Measurements from ENCODE around the gene PLIN1.

The PLIN1 gene

DNA sequence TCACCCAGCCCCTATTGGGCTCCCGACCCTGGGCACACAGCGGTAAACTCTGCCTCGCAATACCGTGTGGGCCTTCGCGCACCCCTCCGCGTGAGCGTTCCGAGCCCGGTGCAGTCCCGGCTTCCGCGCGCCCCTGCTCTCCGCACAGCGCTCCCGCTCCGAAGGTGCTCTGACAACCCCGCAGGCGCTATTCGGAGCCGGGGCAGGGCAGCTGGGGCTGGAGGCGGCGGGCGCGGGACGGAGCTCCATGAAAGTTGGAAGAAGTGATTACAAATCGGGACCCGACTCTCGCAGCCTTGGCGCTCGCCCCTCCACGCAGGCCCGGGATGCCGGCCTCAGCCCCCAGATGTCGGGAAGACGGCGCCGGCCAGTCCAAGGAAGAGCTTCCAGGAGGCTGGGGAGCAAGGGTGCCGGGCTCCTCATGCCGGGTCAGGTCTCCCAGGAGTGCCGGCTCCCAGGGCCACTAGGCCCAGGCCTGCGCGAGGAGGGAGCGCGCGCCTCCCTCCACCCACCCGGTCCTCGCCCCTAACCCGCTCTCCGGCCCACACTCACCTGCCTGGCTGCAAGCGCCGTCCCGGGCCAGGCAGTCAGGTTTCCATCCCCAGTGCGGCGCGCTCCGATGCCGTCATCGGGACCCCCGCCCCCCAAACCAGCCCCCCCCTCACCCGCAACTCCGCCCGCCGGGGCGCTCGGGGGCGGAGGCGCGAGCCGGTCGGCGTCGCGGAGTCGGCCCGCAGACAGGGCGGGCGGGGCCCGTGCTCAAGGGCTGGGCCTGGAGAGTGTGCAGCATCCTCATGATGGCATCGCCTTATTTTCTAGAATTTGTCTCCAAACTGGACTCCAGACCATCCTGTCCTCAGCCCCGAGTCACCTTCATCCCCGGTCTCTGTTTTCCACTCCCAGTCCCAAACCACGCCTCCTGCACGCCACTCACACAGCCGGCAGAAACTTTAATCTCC lies 24.0 kb downstream of the PLIN1 start, which contains the start of gene KIF7:
Gene KIF7 (minus strand): TSS at position 621 of the 959 bp plus-strand sequence. CDS start 2,537 bp downstream, outside the sequence.
- DNase-seq, result peak in 1 of 10 donors; percentile 85
- intact Hi-C loops (cut with DNase I), result no loop called here

DNA sequence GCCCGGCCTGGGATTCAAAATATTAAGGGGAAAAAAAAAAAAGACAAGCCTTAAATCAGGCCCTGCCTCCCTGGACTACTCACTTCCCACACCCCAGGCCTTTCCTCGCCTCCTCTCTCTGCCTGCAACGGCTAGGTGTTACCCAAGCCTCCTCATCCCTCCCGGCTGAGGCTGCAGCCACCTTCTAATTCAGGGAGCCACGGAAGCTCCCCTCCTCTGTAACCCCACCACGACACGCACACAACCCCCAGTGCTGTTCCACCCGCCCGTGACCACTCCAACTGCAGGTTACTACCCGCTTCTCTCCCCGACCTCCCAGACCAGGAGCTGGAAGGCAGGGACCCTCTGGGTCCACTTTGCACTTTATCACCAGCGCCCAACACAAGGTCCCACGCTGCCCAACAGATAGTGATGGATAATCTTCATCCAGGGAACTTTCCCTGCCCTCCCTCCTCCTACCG lies 24.8 kb downstream of the PLIN1 start:
- DNase-seq, result no peak
- intact Hi-C loops (cut with DNase I), result no loop called here

DNA sequence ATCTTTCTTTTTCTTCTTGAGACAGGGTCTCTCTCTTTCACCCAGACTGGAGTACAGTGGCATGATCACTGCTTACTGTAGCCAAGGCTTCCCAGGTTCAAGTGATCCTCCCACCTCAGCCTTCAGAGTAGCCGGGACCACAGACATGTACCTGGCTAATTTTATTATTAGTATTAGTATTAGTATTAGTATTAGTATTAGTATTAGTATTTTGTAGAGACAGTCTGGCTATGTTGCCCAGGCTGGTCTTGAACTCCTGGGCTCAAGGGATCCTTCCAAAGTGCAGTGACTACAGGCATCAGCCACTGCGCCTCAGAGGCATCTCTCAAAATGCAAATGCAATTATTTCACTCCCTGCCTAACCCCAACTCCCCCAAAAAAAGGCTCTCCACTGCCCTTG lies 25.6 kb downstream of the PLIN1 start:
- peak in 1 of 10 donors; percentile 7 for DNase-seq
- intact Hi-C loops (cut with DNase I), result no loop called here

DNA sequence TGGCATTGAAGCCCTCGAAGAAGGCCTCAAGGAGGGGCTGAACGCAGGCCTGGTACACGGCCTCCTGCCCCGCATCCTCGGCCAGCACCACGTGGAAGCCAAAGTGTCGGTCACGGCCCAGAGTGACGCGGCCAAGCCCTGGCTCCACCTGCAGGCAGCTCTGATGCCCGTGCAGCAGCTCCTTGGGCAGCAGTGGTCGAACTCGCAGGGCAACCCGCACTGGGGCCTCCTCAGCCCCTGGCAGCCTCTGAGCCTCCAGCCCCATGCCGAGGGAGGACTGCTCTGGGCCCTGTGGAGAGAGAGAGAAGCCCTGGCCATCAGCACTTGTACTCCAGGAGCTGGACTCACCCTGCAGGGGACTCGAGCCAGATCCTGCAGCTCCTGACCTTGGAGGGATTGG lies 26.5 kb downstream of the PLIN1 start:
- intact Hi-C loops (cut with DNase I), result no loop called here
- DNase-seq, result peak in 1 of 10 donors; percentile 52

GRCh38 chr15:89652131-89652530 lies 27.0 kb downstream of the PLIN1 start:
- DNase-seq, result no peak
- intact Hi-C loops (cut with DNase I), result no loop called here

- DNase-seq, result no peak
- intact Hi-C loops (cut with DNase I), result no loop called here
Measured at GRCh38 chr15:89649716-89650115, 29.5 kb downstream of the PLIN1 start.

DNA sequence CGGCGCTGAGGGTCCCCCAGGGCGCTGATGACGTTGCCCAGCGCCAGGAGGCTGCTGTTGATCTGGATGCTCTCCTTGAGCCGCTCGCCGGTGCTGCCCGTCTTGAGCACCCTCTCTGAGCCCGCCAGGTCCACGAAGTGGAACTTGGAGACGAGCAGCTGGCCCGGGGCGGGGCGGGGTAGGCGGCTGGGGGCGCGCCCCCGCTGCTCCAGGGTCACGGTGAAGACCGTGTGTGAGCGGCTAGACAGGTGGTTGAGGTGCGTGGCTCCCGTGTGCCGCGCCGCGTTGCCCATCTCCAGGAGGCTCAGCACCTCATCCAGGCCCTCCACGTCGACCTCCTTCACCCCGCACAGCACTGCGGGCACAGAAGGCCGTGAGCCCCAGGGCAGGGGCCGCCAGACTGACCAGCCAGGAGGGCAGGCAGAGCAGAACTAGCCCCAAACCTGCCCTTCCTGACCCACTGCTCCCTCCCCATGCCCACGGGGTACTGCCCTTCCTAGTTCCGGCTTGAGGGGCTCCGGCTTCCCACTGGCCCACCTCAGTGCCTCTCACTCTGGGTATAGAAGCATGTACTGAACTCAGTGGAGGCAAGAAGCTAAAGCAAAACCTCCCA lies 30.0 kb downstream of the PLIN1 start:
- intact Hi-C loops (cut with DNase I), result no loop called here
- no peak for DNase-seq

DNA sequence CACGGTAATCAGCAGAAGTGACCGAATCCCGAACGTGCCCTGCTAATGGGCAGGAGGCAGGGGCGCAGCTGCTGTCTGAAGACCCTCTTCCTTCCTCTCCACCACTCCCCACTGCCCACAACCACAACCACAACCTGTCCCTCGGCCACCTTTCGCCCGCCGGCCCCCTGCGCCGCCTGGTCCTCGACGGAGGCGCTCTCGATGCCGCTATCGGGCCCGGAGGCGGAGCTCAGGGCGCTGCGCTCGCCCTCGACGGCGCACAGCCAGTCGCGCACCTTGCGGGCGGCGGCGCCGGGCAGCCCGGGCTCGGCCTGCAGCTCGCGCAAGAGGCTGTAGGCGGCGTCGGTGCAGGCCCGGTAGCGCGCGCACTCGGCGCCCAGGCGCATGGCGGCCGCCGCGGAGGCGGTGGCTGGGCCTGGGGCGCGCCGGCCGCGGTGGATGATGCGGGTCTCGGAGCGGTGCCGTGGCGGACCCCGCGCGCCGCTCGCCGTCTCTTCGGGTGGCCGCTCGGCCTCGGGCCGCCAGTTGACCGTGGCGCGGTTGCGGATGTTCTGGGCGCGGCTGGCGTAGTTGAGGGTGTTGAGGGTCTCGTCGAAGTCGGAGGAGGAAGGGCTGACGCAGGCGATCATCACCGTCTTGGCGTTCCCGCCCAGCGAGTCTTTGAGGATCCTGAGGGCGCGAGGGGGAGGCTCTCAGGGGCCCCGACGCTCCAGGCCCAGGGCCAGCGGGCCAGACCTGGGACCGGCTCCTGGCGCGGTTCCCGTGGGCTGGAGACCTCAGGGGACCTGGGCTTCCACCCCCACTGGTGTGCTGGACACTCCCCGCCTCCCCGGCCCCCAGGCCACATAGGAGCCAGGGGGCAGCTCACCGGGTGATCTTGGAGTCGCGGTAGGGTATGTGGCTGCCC lies 30.8 kb downstream of the PLIN1 start:
- intact Hi-C loops (cut with DNase I), result no loop called here
- DNase-seq, result no peak

- intact Hi-C loops (cut with DNase I), result no loop called here
- peak in 6 of 10 donors; percentile 52 to 93 (median 62) for DNase-seq
Measured at GRCh38 chr15:89647191-89647851, 31.8 kb downstream of the PLIN1 start.

DNA sequence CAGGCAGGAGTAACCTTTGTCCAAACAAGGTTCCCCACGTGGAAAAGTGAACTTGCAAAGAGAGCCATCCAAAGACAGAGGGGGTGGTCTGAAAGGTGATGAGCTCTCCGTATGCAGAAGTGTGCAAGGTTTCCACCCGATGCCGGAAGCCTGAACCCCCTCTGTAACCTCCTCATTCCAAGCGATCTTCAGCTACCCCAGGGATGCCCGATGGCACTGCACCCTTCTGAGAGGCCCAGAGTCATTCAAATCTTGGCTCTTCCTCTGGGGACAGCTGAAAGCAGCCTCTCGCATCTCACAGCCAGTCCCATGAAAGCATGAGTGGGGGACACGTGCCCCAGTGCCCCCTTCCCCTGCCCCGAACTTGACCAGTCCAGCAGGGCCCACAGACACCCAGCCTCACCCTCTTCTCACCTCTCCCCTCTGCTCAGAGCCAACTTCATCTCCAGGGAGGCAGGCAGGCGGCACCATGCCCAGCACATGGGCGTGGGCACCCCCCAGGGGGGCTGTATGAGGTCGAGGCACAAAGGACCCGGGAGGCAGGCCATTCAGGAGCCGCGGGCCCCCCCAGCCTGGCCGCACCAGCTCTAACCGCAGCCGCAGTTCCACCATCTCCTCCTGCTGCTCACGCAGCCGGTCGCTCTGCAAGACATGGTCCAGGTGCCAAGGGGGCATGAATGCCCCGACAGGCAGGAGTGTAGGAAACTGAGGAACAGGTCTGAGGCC lies 32.6 kb downstream of the PLIN1 start:
- DNase-seq, result no peak
- intact Hi-C loops (cut with DNase I), result no loop called here

DNA sequence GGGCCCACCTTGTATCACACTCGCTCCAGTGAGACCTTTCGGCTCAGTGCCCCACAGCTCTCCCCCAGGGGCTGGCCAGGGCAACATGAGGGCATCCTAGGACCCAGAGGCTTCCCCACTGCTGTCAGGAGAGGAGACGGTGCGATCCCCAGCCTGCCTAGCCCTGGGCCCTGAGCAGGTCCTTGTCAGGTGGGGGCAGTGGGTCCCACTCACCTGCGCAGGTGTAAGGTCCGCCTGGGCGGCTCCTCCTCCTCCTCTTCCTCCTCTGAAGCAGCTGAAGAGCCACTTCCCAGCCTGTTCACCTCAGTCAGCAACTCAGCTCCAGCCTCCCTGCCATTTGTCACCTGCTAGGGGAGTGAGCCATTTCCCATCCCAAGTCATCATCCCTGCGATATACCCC lies 33.5 kb downstream of the PLIN1 start:
- intact Hi-C loops (cut with DNase I), result no loop called here
- DNase-seq, result no peak

GRCh38 chr15:89642106-89642505 lies 37.1 kb downstream of the PLIN1 start:
- intact Hi-C loops (cut with DNase I), result no loop called here
- DNase-seq, result peak in 1 of 10 donors; percentile 84

GRCh38 chr15:89641053-89641452 lies 38.1 kb downstream of the PLIN1 start:
- intact Hi-C loops (cut with DNase I), result no loop called here
- DNase-seq, result no peak

DNA sequence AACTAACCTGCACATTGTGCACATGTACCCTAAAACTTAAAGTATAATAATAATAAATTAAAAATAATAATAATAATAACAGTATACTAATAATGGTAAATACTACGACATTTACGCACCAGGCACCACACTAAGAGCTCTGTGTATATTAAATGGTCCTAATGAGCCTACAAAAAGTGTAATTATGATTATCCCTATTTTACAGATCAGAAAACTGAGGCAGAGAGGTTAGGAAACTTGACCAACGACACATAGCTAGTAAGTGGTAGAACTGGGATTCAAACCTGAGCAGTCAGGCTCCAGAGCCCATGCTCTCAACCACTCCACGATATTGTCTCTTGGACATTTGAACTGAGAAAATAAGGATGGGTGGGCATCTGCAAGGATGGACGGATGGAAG lies 38.9 kb downstream of the PLIN1 start:
- intact Hi-C loops (cut with DNase I), result no loop called here
- no peak for DNase-seq

- peak in 2 of 10 donors; percentile 34 to 73 for DNase-seq
Measured at GRCh38 chr15:89633585-89633984, 45.6 kb downstream of the PLIN1 start.

DNA sequence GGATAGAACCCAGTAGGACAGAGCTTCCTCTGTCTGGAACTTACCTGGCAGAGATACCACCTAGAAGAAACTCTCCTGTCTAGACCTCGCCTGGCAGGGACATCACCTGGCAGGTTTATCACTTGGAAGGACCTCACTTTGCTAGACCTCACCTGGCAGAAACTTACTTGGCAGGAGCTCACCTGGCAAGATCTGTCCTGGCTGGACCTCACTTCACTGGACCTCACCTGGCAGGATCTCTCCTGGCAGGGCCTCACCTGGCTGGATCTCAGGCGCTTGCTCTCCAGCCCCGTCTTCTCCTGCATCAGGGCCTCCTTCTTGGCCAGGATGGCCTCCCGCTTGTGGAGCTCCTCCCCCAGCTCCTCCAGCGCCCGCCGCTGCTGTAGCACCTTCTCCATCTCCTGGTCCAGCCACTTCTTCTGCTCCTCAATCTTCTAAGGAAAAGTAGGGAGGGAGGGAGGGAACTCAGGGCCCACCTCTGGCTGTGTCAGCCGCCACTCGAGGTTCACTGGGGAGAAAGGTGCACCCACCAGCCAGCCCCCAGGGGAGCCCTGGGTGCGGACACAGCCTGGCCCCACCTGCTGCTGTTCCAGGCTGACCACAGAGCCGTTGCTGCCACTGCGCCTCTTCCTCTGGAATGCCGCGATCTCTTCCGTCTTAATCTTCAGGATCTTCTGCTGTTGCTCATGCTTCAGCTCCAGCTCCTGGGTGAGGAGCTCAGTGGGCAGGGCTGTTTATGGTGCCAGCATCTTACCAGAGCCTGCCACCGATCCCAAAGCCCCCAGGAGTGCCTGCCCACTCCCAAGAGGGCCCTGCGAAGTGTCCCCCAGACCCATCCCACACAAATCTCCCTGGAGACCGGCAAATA lies 46.4 kb downstream of the PLIN1 start:
- peak in 2 of 10 donors; percentile 31 to 76 for DNase-seq
- intact Hi-C loops (cut with DNase I), result no loop called here

More at GRCh38 chr15:89633585-89633984, 45.6 kb downstream of the PLIN1 start:
- intact Hi-C loops (cut with DNase I), result no loop called here

DNA sequence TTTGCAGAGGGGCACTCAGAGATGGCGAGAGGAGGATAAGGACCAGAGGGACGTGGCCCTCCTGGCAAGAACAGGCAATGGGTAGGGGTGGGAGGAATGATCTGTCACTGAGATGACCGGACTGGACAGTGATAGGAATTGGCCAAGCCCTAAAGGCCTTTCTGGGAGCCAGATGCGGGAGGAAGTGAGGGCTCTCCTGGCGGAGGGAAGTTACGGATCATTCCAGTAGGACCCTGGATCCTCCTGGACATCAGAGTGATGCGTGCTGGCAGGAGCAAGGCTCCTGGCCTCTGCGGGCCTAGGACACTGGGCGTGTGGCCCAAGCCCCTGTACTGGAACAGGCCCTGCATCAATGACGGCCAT lies 47.3 kb downstream of the PLIN1 start:
- intact Hi-C loops (cut with DNase I), result no loop called here
- peak in 1 of 10 donors; percentile 67 for DNase-seq

Measured in posterior cingulate gyrus (tissue), 11 donors.